Stimulated activated CD8-positive, alpha-beta memory T cell treated with anti-CD3 and anti-CD28 coated beads, Interleukin-15, amount 100 ng/mL, for 4 hours (primary cell): ENCODE measurements around the gene ZC3H10.

Experiments used
- DNase-seq, 2 donors: peaks; one replicate each; pipeline ENCODE4 v3.0.0-alpha.2; 2020; ENCODE audit warnings: low read depth in 2 of 2

ZC3H10 gene

DNA sequence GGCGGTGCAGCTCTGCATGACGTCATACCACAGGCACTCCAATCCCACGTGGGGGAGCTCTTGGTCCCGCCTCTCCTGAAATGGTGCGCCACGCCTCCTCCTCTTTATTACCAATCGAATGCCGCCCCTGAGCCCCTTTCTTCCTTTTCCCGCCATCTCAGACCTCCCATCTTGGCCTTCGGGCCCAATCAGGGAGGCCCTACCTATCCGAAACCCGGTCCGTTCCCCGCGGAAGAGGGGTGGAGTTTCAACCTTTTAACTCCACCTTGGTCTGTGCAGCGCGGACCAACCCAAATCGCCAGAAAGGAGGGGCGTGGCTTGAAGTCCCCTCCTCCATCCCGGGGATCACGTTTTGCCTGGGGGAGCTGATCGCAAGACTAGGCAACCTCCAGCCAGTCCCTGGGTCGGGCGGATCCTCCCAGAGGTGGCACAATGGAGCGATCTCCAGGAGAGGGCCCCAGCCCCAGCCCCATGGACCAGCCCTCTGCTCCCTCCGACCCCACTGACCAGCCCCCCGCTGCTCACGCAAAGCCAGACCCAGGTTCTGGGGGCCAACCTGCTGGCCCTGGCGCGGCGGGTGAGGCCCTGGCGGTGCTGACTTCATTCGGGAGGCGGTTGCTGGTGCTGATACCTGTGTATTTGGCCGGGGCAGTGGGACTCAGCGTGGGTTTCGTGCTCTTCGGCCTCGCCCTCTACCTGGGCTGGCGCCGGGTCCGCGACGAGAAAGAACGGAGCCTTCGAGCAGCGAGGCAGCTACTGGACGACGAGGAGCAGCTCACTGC is 10.0 kb downstream of the ZC3H10 start, which contains the start of gene ESYT1:
Gene ESYT1 (plus strand): TSS at position 380 of the 782 bp plus-strand sequence. CDS start 53 bp downstream, at position 433.
- DNase-seq: peak; percentile 92 to 98

DNA sequence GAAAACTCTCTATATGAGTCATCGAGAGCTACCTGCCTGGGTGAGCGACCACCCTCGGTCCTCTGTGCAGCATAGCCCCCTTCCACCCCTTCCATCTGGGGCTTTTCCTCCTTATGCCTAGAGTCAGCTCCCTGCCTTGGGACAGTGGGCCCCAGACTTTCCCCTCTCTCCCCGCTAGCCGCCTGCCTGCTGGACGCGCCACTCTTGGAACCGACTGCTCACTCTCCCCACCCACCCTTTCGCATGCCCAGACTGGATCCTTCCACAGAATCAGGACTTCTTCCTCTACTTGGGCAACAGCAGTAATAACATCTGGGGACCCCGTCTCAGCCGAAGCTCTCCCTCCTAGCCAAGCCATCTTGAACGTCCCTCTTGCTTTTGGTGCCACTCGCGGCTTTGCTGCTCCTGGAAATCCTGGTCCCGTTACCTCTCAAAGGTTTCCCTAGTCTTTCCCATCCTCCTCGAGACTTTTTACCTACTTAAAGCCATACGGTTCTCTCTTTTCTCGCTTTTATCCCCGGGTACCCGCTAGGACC is 10.7 kb downstream of the ZC3H10 start:
- DNase-seq: no peak

DNA sequence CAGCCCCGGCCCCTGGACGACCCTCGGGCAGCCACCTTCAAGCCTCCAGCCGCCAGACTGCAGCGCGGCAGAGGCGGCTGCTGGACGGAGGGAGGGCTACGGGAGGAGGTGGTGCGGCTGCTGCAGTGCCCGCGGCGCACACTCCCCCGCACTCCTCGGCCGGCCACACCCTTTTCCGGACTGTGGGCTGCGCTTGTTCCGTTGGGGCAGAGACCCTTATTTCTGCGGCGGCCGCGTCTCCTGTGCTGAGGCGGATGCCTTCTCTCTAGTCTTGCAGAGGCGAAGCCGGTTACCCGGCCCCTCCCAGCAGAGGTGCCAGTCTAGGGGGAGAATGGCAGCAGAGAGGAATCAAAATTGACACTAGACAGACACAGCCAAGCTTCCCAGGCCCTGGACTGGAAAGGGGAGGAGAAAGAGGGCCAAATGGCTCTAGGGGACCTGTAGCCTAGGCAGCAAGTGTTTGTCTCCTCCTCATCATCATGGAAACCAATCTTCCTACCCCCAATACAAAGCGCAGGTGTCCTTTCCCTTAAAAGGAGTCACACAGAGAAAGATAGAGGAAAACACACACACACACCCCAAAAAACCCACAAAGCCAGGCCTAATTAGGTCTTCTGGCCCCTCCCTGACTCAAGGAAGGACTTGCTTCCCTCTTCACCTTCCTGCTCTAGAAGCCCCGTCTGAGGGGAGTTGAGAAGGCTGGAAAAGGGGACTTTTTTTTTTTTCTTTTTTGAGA is 11.3 kb downstream of the ZC3H10 start:
- peak in 1 of 2 donors; percentile 60 for DNase-seq

DNA sequence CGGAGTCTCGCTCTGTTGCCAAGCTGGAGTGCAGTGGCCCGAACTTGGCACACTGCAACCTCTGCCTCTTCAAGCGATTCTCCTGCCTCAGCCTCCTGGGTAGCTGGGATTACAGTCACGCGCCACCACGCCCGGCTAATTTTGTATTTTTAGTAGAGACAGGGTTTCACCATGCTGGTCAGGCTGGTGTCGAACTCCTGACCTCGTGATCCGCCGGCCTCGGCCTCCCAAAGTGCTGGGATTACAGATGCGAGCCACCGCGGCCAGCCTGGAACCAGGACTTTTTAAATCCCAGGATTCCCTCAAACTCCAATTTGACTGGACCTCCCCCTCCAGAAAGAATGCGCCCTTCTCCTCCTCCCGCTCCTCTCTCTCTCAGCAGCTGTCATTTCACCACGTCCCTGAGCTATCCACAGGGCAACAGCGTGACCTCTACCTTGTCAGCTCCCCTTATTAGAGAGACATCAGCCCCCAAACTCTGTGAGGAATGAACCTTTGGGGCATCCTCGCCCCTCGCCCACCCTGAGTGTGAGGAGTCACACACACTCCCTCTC is 12.0 kb downstream of the ZC3H10 start:
- no peak for DNase-seq

DNA sequence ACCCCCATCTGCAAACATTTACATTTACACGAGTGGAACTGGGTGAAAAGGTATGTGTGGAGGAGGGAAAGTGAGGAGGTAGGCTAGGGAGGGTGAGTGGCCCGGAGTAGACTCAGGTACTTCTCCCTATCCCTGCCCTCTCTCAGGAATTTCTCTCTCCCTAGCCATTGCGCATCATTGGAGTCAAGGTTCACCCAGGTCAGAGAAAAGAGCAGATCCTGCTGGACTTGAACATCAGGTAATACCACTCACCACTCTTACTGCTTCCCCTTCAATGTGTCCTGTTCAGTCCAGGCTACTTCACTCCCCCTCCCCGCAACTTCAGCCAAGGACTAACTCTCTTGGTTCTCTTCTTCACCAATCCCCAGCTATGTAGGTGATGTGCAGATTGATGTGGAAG is 12.8 kb downstream of the ZC3H10 start:
- DNase-seq: no peak

DNA sequence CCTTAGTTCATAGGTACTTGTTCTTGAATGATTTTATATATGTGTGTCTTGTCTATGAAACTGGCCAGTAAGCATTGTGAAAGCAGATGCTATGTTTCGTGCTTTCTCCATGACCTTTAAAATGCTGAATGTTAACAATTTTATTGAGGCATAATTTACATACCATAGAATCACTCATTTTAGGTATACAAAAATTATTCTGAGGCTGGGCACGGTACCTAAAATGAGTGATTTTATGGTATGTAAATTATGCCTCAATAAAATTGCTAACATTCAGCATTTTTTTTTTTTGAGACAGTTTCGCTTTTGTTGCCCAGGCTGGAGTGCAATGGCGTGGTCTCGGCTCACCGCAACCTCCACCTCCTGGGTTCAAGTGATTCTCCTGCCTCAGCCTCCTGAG is 16.8 kb downstream of the ZC3H10 start:
- DNase-seq: no peak

DNA sequence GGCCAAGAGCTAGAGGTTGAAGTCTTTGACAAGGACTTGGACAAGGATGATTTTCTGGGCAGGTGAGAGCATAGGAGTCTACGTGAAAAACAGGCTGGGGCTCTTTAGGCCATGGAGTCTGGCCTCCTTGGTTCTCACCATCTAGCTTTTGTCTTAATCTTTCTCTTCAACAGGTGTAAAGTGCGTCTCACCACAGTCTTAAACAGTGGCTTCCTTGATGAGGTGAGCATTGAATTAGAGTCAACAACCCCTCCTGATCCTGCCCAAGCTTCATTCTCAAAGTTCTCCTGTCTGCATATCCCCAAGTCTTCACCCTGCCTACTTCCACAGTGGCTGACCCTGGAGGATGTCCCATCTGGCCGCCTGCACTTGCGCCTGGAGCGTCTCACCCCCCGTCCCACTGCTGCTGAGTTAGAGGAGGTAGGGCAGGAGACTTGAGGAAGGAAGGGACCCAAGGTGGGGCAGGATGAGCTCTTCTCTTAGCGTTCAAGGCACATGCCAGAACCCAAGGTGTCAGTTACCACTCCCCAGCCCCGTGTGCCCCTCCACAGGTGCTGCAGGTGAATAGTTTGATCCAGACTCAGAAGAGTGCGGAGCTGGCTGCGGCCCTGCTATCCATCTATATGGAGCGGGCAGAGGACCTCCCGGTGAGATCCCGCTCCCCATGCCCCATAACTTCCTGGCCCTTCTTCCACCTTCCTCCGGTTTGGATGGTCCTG is 19.9 kb downstream of the ZC3H10 start:
- DNase-seq: no peak

DNA sequence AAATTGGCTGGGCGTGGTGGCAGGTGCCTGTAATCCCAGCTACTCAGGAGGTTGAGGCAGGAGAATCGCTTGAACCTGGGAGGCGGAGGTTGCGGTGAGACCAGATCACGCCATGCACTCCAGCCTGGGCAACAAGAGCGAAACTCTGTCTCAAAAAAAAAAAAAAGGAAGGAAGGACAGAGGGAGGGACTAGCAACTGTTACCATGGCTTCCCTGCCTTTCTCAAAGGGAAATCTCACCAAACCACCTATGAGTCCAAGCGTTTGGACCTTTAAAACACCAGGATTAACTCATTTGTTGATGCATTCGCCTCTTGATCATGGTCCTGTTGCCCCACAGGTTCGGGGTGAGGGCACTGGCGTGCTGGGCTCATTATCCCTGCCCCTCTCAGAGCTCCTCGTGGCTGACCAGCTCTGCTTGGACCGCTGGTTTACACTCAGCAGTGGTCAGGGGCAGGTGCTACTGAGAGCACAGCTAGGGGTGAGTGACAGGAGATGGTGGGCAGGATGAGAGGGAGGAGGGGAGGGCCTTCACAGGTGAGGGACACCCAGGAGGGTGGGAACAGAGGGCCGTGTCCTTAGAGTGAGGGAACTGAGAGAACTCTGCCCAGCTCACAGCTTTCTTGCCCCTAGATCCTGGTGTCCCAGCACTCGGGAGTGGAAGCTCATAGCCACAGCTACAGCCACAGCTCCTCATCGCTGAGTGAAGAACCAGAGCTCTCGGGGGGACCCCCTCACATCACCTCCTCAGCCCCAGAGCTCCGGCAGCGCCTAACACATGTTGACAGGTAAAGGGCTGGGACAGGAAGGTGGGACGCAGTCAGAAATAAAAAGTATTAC is 24.1 kb downstream of the ZC3H10 start:
- DNase-seq: no peak

DNA sequence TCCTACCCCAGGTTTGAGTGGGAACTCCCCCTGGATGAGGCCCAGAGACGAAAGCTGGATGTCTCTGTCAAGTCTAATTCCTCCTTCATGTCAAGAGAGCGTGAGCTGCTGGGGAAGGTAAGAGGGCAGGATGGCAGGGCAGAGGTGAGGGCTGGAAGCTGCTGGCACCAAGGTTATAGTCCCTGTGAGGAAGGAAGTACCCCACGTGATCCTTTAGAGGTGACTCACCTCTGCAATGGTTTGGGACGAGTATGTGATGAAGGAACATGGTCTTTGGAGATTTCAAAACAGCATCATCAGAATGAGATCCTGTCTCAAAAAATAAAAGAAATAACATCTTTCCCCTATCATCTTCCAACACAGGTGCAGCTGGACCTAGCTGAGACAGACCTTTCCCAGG is 25.2 kb downstream of the ZC3H10 start:
- DNase-seq: no peak

DNA sequence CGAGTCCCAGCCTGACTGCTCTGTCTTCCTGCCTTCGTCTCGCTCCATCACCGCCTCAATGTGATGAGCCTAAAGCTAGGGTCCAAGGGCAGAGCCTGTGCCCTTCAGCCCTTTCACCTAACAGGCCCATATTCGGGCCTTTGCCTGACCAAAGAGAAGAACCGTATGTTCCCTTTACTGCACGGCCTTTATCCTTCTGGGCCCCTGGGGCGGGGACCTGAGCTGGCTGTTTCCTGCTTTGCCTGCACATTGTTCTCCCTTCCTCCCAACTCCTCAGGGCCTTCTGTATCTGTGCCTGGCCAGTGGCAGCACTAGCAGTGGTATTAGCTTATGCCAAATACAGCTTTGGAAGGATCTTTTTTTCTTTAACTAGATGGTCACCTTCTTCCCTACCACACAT is 25.8 kb downstream of the ZC3H10 start:
- DNase-seq: no peak

DNA sequence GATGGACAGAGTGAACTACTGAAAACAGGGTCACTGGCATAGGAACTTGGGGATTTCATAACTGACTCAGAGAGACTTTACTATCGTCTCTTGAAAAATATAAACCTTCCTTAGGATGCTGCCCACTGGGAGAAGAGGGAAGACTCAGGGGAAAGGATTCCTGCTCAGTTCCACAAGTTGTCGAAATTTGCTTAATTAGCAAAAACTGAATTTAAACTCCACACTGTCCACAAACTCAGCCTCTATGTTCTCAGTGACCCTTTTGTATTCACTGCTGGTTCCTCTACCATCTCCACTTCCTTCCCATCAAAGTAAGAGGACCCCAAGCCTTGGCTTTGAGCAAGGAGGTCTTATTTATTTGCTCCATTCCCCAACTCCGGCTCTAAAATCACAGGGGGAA is 27.2 kb downstream of the ZC3H10 start:
- DNase-seq: no peak

DNA sequence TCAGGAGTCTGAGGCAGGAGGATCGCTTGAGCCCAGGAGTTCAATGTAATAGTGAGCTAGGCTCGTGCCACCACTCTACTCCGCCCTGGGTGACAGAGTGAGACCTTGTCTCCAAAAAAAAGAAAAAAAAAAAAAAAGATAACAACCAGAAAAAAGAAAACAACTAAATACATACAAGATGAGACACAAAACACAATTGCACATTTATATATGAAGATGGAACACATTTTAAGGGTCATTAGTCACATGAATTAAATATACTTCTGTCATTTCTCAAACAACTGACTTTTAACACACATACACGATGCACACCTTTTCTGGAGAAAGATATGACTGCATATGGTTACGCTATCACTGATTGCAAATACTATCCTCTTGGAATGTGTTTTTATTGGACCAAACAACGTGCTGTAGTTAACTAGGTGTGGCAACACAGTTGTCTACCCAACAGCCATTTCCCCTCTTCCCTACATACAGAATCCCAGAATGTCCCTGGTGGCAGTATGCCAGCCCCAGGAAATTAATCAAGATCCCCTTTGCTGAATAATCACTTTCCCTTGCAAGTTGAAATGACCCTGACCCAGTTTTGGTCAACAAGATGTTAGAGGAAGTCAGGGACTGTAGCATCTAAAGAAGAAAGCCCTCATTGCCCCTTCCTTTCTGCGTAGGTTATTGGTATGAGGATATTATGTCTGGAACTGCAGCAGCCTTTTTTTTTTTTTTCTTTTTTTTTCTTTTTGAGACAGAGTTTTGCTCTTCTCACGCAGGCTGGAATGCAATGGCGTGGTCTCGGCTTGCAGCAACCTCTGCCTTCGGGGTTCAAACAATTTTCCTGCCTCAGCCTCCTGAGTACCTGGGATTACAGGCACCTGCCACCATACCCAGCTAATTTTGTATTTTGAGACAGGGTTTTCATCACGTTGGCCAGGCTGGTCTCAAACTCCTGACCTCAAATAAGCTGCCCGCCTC is 28.7 kb downstream of the ZC3H10 start:
- no peak for DNase-seq

DNA sequence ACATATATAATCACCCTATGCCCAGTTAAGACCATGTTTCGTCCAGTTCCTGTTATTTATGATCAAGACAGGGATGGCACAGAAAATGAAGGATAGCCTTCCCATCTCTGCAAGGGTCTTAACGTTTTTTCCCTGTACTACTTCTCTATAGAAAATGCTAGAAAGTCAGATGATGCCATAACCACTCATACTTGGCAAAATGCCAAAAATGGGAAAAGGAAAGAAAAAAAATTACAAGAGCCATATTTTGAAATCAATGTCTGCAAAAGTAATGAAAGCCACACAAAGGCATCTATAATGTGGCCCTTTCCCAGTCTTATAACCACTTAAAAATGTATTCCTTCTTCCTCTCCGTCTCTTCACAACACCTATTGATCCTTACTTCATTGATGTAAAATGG is 32.5 kb downstream of the ZC3H10 start:
- DNase-seq: no peak

DNA sequence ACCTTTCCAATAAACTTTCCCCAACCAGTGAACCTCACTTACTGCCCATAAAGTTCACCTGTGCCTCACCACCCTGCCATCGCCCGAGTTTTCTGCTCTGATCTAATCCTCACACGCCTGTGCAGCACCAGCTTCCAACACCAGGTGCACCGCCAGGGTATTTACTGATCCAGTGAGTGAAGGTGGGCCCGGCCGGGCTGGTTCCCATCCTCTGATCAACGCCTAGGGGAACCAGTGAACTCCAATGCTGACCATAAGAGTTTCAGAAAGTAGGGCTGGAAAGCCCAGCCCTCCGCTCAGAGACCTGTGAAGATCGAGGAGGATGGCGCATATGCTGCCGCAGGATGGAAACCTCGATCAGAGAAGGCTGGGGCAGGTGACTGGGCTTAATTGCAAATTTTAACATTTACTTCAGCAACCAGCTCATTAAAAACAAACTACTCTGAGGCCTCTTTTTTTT is 33.6 kb downstream of the ZC3H10 start:
- DNase-seq: peak; percentile 17 to 42

DNA sequence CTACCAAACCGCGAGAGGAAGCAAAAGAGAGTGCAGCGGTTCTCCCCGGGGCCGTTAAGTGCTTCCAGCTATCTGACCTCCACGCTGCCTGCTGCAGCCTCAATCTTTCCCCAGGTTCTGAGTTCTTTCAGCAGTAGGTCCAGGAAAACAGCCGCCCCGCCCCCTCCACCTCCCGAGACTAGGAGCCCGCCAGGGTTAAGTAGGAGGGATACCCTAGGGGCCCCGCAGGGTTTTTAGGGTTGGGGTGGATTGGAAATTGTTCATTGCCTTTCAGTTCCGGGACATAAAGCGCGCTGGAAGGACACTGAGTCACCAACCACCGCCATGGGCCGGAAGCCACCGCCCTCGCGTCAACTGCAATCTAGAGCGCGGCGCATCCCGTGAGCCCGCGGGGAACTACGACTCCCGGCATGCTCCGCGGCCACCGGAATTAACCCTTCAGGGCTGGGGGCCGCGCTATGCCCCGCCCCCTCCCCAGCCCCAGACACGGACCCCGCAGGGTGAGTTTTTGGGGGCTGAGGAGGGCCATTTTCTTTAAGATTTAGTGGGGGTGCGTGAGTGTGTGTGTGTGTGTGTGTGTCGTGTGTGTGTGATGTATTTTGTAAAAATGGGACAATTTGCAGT is 34.2 kb downstream of the ZC3H10 start, which contains the start of gene MYL6B:
Gene MYL6B (plus strand): TSS at position 456 of the 624 bp plus-strand sequence. CDS start 1,332 bp downstream, outside the sequence.
- peak; percentile 87 to 91 for DNase-seq

DNA sequence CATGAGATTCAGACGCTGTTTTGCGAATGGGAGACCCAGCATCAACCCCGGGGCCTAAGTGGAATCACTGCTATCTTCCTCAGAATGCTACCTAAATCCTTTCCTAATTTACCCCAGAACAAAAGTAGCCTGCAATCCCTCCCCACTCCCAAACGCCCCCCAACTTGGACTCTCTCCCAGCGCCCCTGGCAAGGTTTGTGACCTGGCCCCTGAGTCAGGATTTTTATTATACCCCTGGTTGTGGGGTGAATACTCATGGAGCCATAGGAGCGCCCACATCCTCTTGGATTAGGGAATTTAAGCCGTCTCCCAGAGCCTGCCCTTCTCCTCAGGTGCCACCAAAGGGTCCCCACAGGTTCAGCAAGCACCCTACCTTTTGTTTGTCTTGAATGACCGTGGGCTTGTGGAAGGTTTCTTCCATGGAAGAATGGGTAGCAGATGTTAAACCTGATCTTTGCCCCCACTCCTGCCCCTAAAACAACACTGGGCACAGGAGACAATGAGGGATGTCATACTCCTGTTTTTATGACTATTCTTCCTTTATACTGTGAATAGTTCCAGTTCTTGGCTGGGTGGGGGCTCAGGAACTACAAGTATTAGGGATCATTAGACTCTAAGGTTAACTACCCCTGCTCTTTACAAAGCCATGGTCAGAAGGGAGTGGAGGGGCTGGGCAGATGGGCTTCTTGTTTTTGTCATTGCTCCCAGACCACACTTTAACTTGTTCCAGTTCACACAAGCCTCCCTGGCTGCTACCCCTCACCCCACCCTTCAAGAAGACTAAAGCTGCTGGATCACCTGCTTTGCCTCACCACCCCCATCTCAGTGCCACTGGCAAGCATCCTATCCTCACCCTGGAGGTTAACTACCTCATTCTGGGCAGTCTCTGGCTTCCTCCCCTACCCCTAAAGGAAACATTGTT is 35.0 kb downstream of the ZC3H10 start:
- no peak for DNase-seq

DNA sequence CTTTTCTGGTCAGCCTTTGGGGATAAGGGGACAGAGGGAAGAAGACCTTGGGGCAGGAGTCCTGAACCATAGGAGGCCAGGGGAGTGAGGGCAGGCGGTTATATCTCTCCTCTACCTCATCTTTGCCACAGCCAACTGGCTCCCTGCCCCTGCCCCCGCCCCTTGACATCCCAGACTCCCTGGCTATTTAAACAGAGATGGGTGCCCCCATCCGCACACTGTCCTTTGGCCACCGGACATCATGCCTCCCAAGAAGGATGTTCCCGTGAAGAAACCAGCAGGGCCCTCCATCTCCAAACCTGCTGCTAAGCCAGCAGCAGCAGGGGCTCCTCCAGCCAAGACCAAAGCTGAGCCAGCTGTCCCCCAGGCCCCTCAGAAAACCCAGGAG is 35.6 kb downstream of the ZC3H10 start:
- no peak for DNase-seq

DNA sequence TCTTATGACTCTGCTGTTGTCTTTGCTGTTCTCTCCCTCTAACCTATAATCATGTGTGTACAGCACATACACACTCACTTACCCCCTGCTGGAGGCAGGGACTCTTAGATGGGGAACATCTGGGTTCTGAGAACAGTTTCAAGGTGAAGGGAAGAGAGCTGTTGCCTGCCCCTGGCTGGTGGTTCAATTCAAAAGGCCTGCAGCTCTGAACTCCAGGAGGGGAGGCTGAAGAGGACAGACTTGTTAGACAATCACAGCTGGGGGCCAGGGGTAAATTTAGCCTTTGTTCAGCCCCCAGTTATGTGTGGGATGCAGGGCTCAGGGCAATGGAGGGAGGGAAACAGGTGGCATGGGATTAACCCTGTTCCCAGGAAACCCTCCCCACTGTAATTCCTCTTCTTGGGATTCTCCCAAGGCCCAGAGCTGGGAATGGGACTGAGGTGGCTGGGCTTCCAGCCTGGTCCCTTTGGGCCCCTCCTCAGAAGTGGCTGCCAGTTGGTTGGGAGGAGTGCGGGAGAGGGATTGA is 36.2 kb downstream of the ZC3H10 start:
- DNase-seq: no peak
